NCI-H1694 treated with DMSO at 0.1 percent for 48 hours (cell line): ENCODE measurements around the gene MAPKAP1.

ENCODE experiments used
- DNase-seq: peaks from one replicate; lab custom pipeline; 2025; lab: John Stamatoyannopoulos, UW

The MAPKAP1 gene

DNA sequence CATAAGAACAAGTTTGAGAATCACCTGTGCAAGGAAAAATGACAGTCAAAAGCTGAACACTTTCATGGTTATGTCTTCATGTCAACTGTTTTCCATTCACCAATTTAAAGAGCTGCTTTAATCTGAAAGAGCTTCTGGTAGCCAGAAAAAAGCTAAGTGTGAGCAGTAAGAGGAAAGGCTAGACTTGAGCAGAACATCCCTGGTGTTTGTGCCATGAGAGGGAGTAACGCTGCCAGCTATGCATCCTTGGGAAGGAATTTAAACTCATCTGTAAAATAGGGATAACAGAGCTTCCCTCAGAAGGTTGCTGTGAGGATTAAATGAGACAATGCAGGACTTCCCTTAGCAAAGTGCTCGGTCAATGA lies 193.7 kb downstream of the MAPKAP1 start:
- DNase-seq: no peak

DNA sequence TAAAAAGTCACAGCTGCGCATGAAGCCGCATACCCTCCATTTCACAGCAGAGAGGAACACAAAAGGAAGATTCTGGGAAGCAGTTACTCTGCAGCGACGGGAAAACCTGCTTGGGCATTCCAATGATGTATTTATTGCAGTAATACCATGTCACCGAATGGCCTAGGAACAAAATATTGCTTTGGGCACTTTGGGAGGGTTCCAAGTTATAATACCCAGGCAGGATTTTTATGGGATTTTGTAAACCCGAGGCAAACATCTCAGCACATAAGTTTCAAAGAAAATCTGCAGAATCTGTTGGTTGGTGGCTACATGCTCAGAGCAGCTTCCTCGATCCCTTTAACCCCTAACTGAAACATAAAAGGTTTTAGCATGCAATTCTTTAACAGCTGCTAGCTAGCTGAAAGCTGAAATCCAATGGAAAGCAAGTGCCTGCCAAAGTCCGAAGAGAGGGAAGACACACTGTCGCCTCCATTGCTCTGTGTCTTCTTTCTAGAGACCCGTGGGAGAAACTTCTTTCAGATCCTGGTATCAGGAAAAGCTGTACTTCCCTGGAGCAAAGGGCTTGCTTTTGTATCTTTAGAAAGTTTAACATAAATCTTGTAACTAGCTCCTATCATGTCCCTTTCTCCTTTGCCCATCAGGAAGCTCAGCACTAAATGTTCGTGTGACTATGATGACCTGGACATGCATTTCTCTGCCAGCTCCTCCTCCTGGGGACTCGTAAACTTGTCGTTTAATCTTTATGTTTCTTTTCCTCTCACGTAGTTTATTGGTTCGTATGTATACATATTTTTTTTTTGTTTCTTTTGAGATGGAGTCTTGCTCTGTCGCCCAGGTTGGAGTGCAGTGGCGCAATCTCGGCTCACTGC lies 195.0 kb downstream of the MAPKAP1 start:
- DNase-seq: no peak

GRCh38 chr9:125510980-125511379 lies 196.0 kb downstream of the MAPKAP1 start:
- DNase-seq: no peak

DNA sequence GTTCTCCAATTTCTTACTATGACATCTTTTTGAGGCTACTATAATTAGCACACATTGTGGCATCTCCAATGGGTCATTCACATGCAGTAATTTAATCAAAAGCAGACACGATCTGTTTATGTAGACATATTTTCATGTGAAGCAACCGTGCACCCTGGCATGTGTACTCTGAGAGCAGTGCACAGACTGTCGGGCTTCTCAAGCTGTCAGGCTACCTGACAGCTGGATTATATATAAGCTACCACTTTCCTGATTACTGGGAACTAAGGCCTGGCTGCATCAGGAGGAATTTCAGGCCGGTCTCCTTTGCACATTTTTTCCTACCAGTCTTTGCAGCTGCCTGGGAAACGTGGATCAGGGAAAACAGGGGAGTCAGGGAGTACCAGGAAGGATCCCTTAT lies 197.5 kb downstream of the MAPKAP1 start:
- peak; percentile 58 for DNase-seq

DNA sequence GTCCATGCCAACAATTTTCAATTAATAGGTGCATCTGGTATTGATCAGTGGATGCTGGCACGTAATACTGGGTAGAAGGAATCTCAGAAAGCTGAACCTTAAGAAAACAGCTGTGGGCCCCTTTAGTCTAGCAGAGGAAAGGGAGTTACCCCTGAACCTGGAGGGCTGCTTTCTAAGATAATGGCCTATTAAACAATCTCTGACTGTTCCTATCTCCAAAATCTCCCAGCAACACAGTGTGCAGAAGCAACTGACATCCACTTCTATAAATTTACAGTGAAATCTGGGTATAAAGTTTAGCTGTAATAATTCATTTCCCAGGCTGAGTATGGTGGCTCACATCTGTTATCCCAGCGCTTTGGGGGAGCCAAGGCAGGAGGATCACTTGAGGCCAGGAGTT lies 198.8 kb downstream of the MAPKAP1 start:
- DNase-seq: no peak

- no peak for DNase-seq
Observed at GRCh38 chr9:125507226-125507625, 199.8 kb downstream of the MAPKAP1 start.

- DNase-seq: no peak
Observed at GRCh38 chr9:125505988-125506438, 201.0 kb downstream of the MAPKAP1 start.

- DNase-seq: no peak
Observed at GRCh38 chr9:125504616-125505015, 202.4 kb downstream of the MAPKAP1 start.

DNA sequence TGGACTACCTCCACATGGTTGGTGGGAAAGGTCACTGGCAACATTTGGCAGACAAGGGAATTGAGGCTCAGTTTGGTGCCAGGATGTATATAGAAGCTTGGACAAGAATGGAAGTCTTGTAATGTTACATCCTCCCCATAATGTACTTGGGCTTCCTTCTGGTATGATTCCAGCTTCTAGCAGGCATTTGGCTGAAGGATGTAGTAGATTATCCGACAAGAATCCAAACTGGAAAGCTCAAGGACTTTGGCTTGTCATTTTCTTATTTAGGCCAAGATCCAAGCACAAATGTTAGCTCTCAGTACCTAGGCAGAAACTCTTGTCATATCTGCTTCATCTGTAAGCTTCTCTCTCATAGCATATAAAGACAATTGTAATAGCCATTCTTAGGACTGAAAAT lies 209.1 kb downstream of the MAPKAP1 start:
- no peak for DNase-seq

DNA sequence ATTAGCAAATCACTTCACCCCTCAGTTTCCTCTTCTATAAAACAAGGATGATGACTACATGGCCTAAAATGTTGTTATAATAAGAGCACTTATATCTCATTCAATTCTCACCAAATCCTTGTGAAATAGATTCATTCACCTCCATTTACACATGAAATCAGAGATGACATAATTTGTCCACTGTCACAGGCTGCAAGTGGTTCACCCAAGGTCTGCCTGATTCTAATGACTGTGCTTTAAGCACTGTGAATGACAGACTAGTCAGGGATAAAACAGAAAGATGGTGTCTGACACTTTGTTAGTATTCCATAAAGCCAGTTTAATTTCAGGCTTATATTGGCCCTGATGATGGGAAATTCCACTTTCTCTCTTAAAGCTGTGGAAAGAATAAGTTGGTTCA lies 209.5 kb downstream of the MAPKAP1 start:
- DNase-seq: no peak

DNA sequence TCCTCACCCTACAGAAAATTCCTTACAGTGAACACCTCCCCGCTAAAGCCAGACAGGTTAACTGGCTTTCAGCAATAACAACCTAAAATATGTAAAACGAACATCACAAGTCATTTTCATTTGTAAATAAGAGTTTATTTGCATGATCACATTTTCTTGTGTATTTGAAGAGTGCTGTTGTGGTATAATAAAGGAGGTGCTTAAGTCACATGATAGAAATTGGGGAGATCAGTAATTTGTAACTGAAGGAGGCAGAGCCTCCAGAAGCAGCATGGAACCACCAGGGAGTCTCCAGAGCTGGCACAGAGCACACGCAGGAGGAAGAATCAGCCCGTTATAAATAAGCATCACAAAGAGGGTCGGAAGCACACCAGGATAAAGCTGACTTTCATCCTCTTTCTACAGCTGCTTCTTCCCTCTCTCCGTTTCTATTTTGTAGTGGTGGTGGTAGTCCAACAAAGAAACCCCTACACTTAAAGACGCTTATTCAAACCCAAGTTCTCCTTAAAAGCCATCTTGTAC lies 210.6 kb downstream of the MAPKAP1 start:
- DNase-seq: no peak

DNA sequence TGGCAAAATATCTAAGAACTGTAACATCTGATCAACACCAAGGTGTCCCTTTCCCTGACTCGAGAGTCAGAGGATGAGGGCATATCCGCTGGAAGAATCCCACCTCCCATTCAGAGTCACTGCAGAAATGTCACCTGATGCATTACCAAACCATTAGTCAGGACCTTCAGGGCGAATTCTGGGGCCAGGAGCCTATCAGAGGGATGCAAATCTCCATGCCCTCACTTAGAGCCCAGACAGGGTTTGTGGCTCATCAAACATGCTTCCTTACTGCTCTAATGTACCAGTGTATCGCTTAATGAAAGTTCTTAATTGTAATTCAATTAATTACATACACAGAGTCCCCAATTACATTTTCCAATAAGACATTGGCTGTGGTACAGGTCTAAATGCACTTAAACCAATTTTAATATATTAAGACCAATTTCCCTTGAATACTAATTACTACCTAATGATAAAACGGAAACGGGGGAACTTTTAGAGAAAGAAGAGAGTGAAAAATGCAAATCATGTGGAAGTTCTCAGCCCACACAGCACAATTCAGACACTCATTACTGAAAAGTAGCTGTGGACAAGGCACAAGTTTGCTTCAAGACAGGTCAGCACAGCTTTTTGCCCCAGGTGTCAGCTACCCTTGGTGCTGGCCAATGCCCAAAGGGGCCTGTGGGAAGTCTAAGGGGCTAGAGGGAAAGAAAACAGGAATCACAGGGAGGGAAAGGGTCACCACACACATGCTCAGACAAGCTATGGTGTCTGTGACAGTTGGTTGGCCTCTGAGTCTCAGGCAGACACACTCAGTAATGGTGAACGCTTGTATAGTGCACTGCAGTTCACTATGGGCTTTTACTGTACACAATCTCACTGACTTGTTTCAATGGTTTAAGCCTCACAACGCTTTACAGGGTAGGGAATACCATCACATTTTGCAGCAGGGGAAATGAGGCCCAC lies 211.6 kb downstream of the MAPKAP1 start:
- no peak for DNase-seq

DNA sequence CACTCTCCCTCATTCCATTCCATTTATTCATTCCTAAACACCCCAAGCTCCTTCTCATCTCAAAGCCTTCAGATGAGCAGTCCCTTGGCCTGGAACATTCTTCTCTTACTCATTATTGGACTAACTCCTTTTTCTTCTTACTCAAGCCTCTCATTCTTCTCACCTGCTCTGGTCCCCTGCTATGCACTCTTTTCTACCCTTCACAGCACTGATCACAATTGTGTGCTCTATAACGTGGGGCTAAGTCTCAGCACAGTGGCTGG lies 212.4 kb downstream of the MAPKAP1 start:
- no peak for DNase-seq

GRCh38 chr9:125493881-125494652 lies 212.9 kb downstream of the MAPKAP1 start:
- DNase-seq: no peak

DNA sequence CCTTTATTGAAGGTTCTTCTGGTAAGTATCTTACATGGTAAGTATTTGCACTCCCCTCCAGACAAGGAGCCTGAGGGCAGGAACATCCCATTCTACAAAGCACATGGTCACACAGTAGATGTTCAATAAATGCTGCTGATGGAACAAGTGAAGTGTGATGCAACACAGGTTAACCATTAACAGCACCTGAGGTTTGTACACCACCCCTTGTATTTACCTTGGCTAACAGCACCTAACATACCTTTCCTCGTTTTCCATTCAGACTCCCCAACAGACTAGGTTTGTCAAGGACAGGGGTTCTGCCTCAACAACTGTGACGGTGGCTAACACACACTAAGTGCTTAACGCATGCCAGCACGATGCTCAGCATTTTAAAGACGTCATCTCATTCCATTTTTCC lies 213.6 kb downstream of the MAPKAP1 start:
- no peak for DNase-seq

DNA sequence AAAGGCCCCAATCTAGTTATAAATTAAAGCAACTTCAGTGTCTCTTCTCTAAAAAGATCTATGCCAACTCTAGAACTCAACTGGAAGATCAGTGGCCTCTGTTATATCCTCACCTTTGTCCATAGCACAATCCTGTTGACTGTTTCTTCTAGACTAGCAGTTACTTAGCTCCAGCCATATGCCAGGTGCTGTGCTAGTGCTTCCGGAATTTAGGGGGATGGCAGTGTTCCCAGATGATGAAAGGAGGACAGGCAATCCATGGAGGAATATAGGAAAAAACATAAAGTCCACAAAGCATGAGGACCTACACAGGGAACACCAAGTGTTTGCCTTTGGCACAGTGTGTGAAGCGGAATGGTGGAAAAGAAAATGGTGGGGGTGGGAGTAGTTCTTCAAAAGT lies 214.3 kb downstream of the MAPKAP1 start:
- no peak for DNase-seq

DNA sequence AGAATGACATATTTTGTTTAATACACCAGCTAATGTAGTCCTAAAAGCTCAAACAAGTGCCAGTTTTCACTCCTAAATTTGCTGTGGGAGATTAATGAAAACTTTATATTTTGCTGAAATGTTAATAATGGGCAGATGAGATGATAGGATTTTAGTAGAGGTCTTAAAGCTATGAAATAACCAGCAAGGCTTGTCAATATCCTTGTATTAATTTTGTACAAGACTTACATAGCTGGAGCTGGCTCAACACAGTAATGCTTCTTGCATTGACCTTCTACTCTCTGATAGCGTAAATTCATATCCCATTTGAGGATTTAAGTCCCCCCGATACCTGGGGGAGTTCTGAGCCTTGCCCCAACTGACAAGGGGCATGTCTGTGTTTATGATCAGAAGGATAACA lies 219.2 kb downstream of the MAPKAP1 start:
- no peak for DNase-seq

GRCh38 chr9:125486576-125486975 lies 220.4 kb downstream of the MAPKAP1 start:
- no peak for DNase-seq

DNA sequence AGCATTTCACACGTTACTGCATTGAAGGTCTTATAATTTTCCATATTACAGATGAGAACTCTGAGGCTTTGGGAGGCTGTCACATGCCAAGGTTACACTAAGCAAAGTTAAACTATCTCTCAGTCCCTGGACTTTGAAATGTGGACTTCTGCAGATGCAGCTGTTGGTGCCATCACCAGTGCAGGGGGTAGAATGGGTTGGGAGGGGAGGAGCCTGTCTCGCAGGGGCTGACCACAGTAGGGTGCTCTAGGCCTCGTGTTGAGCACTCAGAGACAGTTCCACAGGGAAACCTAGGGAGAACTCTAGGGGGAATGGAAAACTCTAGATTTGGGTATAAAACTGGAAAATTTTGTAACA lies 220.9 kb downstream of the MAPKAP1 start:
- no peak for DNase-seq

GRCh38 chr9:125485471-125486151 lies 221.4 kb downstream of the MAPKAP1 start:
- no peak for DNase-seq

GRCh38 chr9:125484350-125485282 lies 222.4 kb downstream of the MAPKAP1 start:
- no peak for DNase-seq
